Breast epithelium (tissue), 3 donors: ENCODE measurements around the gene MAD2L2.

ENCODE experiments used
- CTCF ChIP-seq, 3 donors: fragments of 450-650 bp; IDR thresholded peaks; one replicate each; pipeline ENCODE4 v1.5.1; 2016 to 2017; ENCODE audit warnings: antibody characterized with exemption in 3 of 3, mild to moderate bottlenecking in 3 of 3, moderate library complexity in 3 of 3
- POLR2A ChIP-seq: fragments of 450-650 bp; IDR thresholded peaks from one replicate; pipeline ENCODE4 v1.6.1; 2016; ENCODE audit warnings: antibody characterized with exemption, mild to moderate bottlenecking, moderate library complexity
- POLR2AphosphoS5 ChIP-seq, 3 donors: sonication (generic); formaldehyde crosslinking; IDR thresholded peaks; one replicate each; pipeline ENCODE4 v1.6.1; 2017; ENCODE audit warnings: antibody characterized with exemption in 3 of 3

DNA sequence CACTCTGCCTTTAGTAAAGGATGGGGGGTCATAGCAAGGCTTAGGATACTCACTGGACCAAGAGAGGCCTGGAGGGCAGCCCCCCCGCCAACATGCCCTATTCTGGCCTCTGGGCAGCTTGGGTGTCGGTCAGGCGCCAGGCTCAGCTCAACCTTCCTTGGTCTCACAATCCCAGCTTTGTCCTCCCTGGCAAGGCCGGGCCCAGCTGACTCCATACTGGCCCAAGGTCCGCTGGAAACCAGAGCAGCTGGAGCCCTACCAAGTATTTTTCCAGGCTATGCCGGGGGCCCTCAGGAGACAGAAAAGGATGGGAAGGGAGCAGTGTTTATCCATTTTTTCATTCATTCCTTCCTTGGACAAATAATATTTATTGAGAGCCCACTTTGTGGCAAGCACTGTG is 32.9 kb downstream of the MAD2L2 start:
- TF ChIP-seq CTCF (IDR thresholded peaks at IDR 0.05) (no peak), POLR2AphosphoS5 (IDR thresholded peaks at IDR 0.05) (no peak), POLR2A (no peak)
